Psoas muscle (tissue), 8 donors: ENCODE data around the gene PDCD1. TPM values are rescaled to one million over a fixed set of nuclear protein-coding genes. Genes with fewer than 3 reads are reported as not detected.

Source experiments
- ATAC-seq, 4 donors: fragments of 200-7000 bp; cut with Tn5 transposase; one replicate each; pipeline ENCODE4 v1.9.1; 2020; ENCODE audit warnings: moderate library complexity in 3 of 4, mild to moderate bottlenecking in 2 of 4
- DNase-seq, 2 donors: peaks; one replicate each; pipeline ENCODE4 v3.0.0-alpha.2; 2020
- H3K27ac ChIP-seq: fragments of 200-600 bp; one replicate; pipeline ENCODE4 v1.8.0; 2022
- H3K27me3 ChIP-seq, 3 donors: fragments of 200-600 bp in 1 of 3; one replicate each; pipeline versions ENCODE4 v1.6.1 to v1.8.0; 2013 to 2022; ENCODE audit warnings: low read length in 2 of 3, mild to moderate bottlenecking in 2 of 3, moderate library complexity in 1 of 3; ENCODE audit not compliant: insufficient read depth in 3 of 3
- H3K36me3 ChIP-seq, 2 donors: fragments of 200-600 bp in 1 of 2; one replicate each; pipeline versions ENCODE4 v1.6.1 to v1.8.0; 2013 to 2022; ENCODE audit warnings: low read depth in 1 of 2, mild to moderate bottlenecking in 1 of 2, moderate library complexity in 1 of 2; ENCODE audit not compliant: insufficient read depth in 1 of 2
- H3K4me1 ChIP-seq: fragments of 200-600 bp; one replicate; pipeline ENCODE4 v1.8.0; 2022
- H3K4me3 ChIP-seq: fragments of 200-600 bp; one replicate; pipeline ENCODE4 v1.8.0; 2022; ENCODE audit warnings: mild to moderate bottlenecking
- H3K9me3 ChIP-seq: fragments of 200-600 bp; one replicate; pipeline ENCODE4 v1.8.0; 2022
- CTCF ChIP-seq: fragments of 200-600 bp; IDR thresholded peaks from one replicate; pipeline ENCODE4 v1.8.0; 2022; ENCODE audit warnings: antibody characterized with exemption
- WGBS, 3 donors: extraction: QIAGEN DNeasy Blood & Tissue Kit; methylation state at CpG; one replicate each; pipeline versions ENCODE4 v1.1.6 to v1.1.7; 2013; 5-methylcytosine and 5-hydroxymethylcytosine counted together
- intact Hi-C, 2 donors: fragments of 100-400 bp; cut with DNase I; formaldehyde crosslinking; loops; one replicate each; pipeline versions ENCODE4 v1.11.0 to v1.14.2; 2022
- polyA plus RNA-seq, 3 donors: library from polyadenylated mRNA; stranded (reverse); fragments of 200-250 nt; gene quantifications; one replicate each; pipeline ENCODE4 v1.2.3, GENCODE V29; 2013
- total RNA-seq, 4 donors: library from RNA; stranded (reverse); fragmentation: NEBNext Ultra II Directional in 2 of 4; extraction: Animal tissue kit (Norgen Biotek cat#: 25700) in 2 of 4; gene quantifications; one replicate each; pipeline versions ENCODE4 v1.2.1 to v1.2.4, GENCODE V29; 2021 to 2023
- donor health status: healthy with polysubstance abuse.
- donor health status: DM: no; HTN: no; CAD: no; lungs with moderate emphysema.
- donor health status: Bipolar disorder and iron deficiency.
- donor health status: healthy.
- donor health status: DM: yes; HTN: yes; CAD: no.
- donor health status: DM: no; HTN: no; CAD: no.
- donor health status: DM: no; HTN: no; CAD: no.
- donor health status: DM: yes; HTN: yes; CAD: no.

The PDCD1 gene
- total and polyA plus RNA-seq, 7 donors = 0.03 to 0.30 (median 0.06) TPM; not detected in 2

- peaks cover 0 to 24% (median 0%) of the 10 kb centered on the region in 3 donors for H3K27me3 ChIP-seq
- ATAC-seq = peak in 2 of 4 donors; percentile 7 to 22
- H3K9me3 ChIP-seq = no peaks in the 10 kb centered on the region
- DNase-seq = peak in 1 of 2 donors; percentile 40
- H3K36me3 ChIP-seq = no peaks in the 10 kb centered on the region
- no peak overlapping the region for H3K27ac ChIP-seq
- H3K4me3 ChIP-seq = no peak overlapping the region
- no peak for TF ChIP-seq CTCF
- intact Hi-C loops = no loop called here
- 62 to 83% (median 69%) methylated on average over 22 of the region's 22 CpGs for WGBS, 3 donors
- no peaks in the 10 kb centered on the region for H3K4me1 ChIP-seq
These were observed 33.8 kb upstream of the PDCD1 start for GRCh38 chr2:241892299-241893137.

- H3K27me3 ChIP-seq = peaks cover 0 to 30% (median 0%) of the 10 kb centered on the region in 3 donors
- no peak overlapping the region for H3K4me3 ChIP-seq
- DNase-seq (no peak), ATAC-seq (peak in 2 of 4 donors; percentile 9 to 16)
- H3K36me3 ChIP-seq = no peaks in the 10 kb centered on the region
- H3K27ac ChIP-seq = no peak overlapping the region
- no peak for TF ChIP-seq CTCF
- no peaks in the 10 kb centered on the region for H3K4me1 ChIP-seq
- 62 to 90% (median 77%) methylated on average over 3 of the region's 3 CpGs for WGBS, 3 donors
- intact Hi-C loops = no loop called here
- no peaks in the 10 kb centered on the region for H3K9me3 ChIP-seq
These were observed 33.2 kb upstream of the PDCD1 start for GRCh38 chr2:241891988-241892298.

- Histone ChIP-seq H3K4me3 (no peak overlapping the region), H3K4me1 (no peaks in the 10 kb centered on the region), H3K27me3 (peaks cover 0 to 35% (median 2%) of the 10 kb centered on the region in 3 donors), H3K27ac (no peak overlapping the region), H3K9me3 (no peaks in the 10 kb centered on the region), H3K36me3 (no peaks in the 10 kb centered on the region)
- DNase-seq = peak in 1 of 2 donors; percentile 53
- intact Hi-C loops = no loop called here
- TF ChIP-seq CTCF = no peak
- peak in 2 of 4 donors; percentile 15 to 20 for ATAC-seq
- 78 to 82% (median 80%) methylated on average over 22 to 27 of the region's 27 CpGs for WGBS, 3 donors
These were observed 32.8 kb upstream of the PDCD1 start for GRCh38 chr2:241891315-241891987.

- WGBS, 3 donors = 88 to 93% (median 93%) methylated on average over 29 of the region's 29 CpGs
- H3K27ac ChIP-seq = no peak overlapping the region
- no peaks in the 10 kb centered on the region for H3K4me1 ChIP-seq
- no peak overlapping the region for H3K4me3 ChIP-seq
- no peaks in the 10 kb centered on the region for H3K9me3 ChIP-seq
- peaks cover 0 to 38% (median 6%) of the 10 kb centered on the region in 3 donors for H3K27me3 ChIP-seq
- no peak for DNase-seq
- no peak for TF ChIP-seq CTCF
- no peaks in the 10 kb centered on the region for H3K36me3 ChIP-seq
- ATAC-seq = no peak
- intact Hi-C loops = no loop called here
These were observed 32.0 kb upstream of the PDCD1 start for GRCh38 chr2:241890524-241891235.
